RWPE2 (cell line): ENCODE data around the gene ARMC5.

Experiments used
- ATAC-seq: fragments of 200-7000 bp; cut with Tn5 transposase; 3 replicates; pipeline ENCODE4 v1.9.1; 2021; ENCODE audit warnings: low read depth
- DNase-seq: peaks from one replicate; pipeline ENCODE4 v3.0.0-alpha.2; 2020; ENCODE audit warnings: low spot score
- H3K27ac ChIP-seq: fragments of 450-650 bp; 2 replicates; pipeline ENCODE4 v1.5.1; 2017; ENCODE audit warnings: mild to moderate bottlenecking; ENCODE audit not compliant: poor library complexity, severe bottlenecking
- H3K27me3 ChIP-seq: fragments of 250-450 bp; sonication (Bioruptor Pico); 2 replicates; pipeline ENCODE4 v1.5.1; 2021; ENCODE audit warnings: mild to moderate bottlenecking, moderate library complexity; ENCODE audit not compliant: insufficient read depth, poor library complexity, severe bottlenecking
- H3K36me3 ChIP-seq: fragments of 250-450 bp; sonication (Bioruptor Pico); 2 replicates; pipeline ENCODE4 v1.5.1; 2020; ENCODE audit warnings: low read depth, mild to moderate bottlenecking, moderate library complexity
- H3K4me1 ChIP-seq: fragments of 250-450 bp; sonication (Bioruptor Pico); 2 replicates; pipeline ENCODE4 v1.5.1; 2021; ENCODE audit warnings: mild to moderate bottlenecking, moderate library complexity; ENCODE audit not compliant: insufficient read depth, poor library complexity, severe bottlenecking
- H3K4me3 ChIP-seq: fragments of 250-450 bp; sonication (Bioruptor Pico); 2 replicates; pipeline ENCODE4 v1.5.1; 2021; ENCODE audit warnings: mild to moderate bottlenecking, moderate library complexity; ENCODE audit not compliant: severe bottlenecking
- H3K9me3 ChIP-seq: fragments of 250-450 bp; sonication (Bioruptor Pico); 2 replicates; pipeline ENCODE4 v1.5.1; 2021; ENCODE audit warnings: mild to moderate bottlenecking, moderate library complexity; ENCODE audit not compliant: severe bottlenecking
- CTCF ChIP-seq: fragments of 450-650 bp; IDR thresholded peaks from one replicate; pipeline ENCODE4 v1.5.1; 2017; ENCODE audit warnings: mild to moderate bottlenecking, moderate library complexity; ENCODE audit not compliant: poor library complexity, severe bottlenecking

Gene ARMC5

GRCh38 chr16:31464781-31465260 lies 5.5 kb downstream of the ARMC5 start:
- no peak for ATAC-seq
- Histone ChIP-seq H3K4me1 (peaks cover 10% of the 10 kb centered on the region), H3K9me3 (no peaks in the 10 kb centered on the region), H3K4me3 (no peak overlapping the region), H3K27me3 (no peaks in the 10 kb centered on the region), H3K27ac (no peak overlapping the region), H3K36me3 (0 out of 2 replicates have a peak, but pooled peaks cover 3% of the 10 kb centered on the region)
- DNase-seq: no peak
- no peak for TF ChIP-seq CTCF

GRCh38 chr16:31465788-31466370 lies 6.6 kb downstream of the ARMC5 start:
- H3K27ac ChIP-seq: no peak overlapping the region
- no peak for TF ChIP-seq CTCF
- H3K9me3 ChIP-seq: no peaks in the 10 kb centered on the region
- DNase-seq (no peak), ATAC-seq (no peak)
- no peak overlapping the region for H3K4me3 ChIP-seq
- H3K36me3 ChIP-seq: 0 out of 2 replicates have a peak, but pooled peaks cover 3% of the 10 kb centered on the region
- H3K4me1 ChIP-seq: peaks cover 3% of the 10 kb centered on the region
- no peaks in the 10 kb centered on the region for H3K27me3 ChIP-seq

- Histone ChIP-seq H3K4me3 (no peak overlapping the region), H3K9me3 (no peaks in the 10 kb centered on the region), H3K36me3 (0 out of 2 replicates have a peak, but pooled peaks cover 3% of the 10 kb centered on the region), H3K4me1 (peaks cover 7% of the 10 kb centered on the region), H3K27me3 (no peaks in the 10 kb centered on the region), H3K27ac (no peak overlapping the region)
- no peak for ATAC-seq
- TF ChIP-seq CTCF: no peak
- DNase-seq: no peak
These were observed 7.1 kb downstream of the ARMC5 start for GRCh38 chr16:31466381-31466841.

- DNase-seq (no peak), ATAC-seq (no peak)
- TF ChIP-seq CTCF: no peak
- no peak overlapping the region for H3K4me3 ChIP-seq
- H3K4me1 ChIP-seq: peaks cover 9% of the 10 kb centered on the region
- H3K9me3 ChIP-seq: no peaks in the 10 kb centered on the region
- H3K27me3 ChIP-seq: no peaks in the 10 kb centered on the region
- no peak overlapping the region for H3K27ac ChIP-seq
- H3K36me3 ChIP-seq: 0 out of 2 replicates have a peak, but pooled peaks cover 3% of the 10 kb centered on the region
These were observed 8.0 kb downstream of the ARMC5 start for GRCh38 chr16:31467151-31467773.

- TF ChIP-seq CTCF: no peak
- Histone ChIP-seq H3K9me3 (no peaks in the 10 kb centered on the region), H3K36me3 (0 out of 2 replicates have a peak, but pooled peaks cover 3% of the 10 kb centered on the region), H3K4me1 (peaks cover 9% of the 10 kb centered on the region), H3K27me3 (no peaks in the 10 kb centered on the region), H3K27ac (no peak overlapping the region), H3K4me3 (no peak overlapping the region)
- DNase-seq: no peak
- no peak for ATAC-seq
These were observed 8.6 kb downstream of the ARMC5 start for GRCh38 chr16:31467858-31468257.
